Testis (tissue), 3 donors: ENCODE data around the gene TEX51. TPM values are rescaled to one million over a fixed set of nuclear protein-coding genes. Genes with fewer than 3 reads are reported as not detected.

Experiments
- DNase-seq: peaks from one replicate; pipeline ENCODE4 v3.0.0-alpha.2; 2019
- H3K27ac ChIP-seq, 2 donors: fragments of 200-600 bp; sonication (generic); one replicate each; pipeline ENCODE4 v1.5.1; 2019
- H3K27me3 ChIP-seq: fragments of 200-600 bp; sonication (generic); one replicate; pipeline ENCODE4 v1.5.1; 2019
- H3K36me3 ChIP-seq: fragments of 200-600 bp; sonication (generic); one replicate; pipeline ENCODE4 v1.5.1; 2017; ENCODE audit warnings: low read depth; ENCODE audit errors: missing control alignments
- H3K4me1 ChIP-seq: fragments of 200-600 bp; sonication (generic); one replicate; pipeline ENCODE4 v1.5.1; 2019
- H3K4me3 ChIP-seq, 2 donors: fragments of 200-600 bp; sonication (generic); one replicate each; pipeline ENCODE4 v1.5.1; 2017 to 2019
- H3K9me3 ChIP-seq: fragments of 200-600 bp; sonication (generic); one replicate; pipeline ENCODE4 v1.5.1; 2017
- CTCF ChIP-seq, 3 experiments: fragments of 450-650 bp in 2 of 3; fragments of 200-600 bp in 1 of 3; sonication (generic) in 1 of 3; IDR thresholded peaks; one replicate each; pipeline ENCODE4 v1.5.1; 2016 to 2019; ENCODE audit warnings: antibody characterized with exemption in 3 of 3, mild to moderate bottlenecking in 2 of 3, moderate library complexity in 1 of 3
- POLR2A ChIP-seq: fragments of 450-650 bp; IDR thresholded peaks from one replicate; pipeline ENCODE4 v1.6.1; 2017; ENCODE audit warnings: antibody characterized with exemption, mild to moderate bottlenecking, moderate library complexity
- WGBS, 2 donors: methylation state at CpG; one replicate each; pipeline ENCODE4 v1.1.5; 2018; 5-methylcytosine and 5-hydroxymethylcytosine counted together
- intact Hi-C: fragments of 100-400 bp; cut with DNase I; formaldehyde crosslinking; loops from one replicate; pipeline ENCODE4 v1.15.1; 2023; ENCODE audit warnings: low total_unique reads
- polyA plus RNA-seq: library from polyadenylated mRNA; stranded (reverse); fragments of 350-450 nt; fragmentation: Illumina TruSeq; extraction: RNeasy Lipid Tissue Mini Kit (QIAGEN cat#74804); gene quantifications from one replicate; pipeline ENCODE4 v1.2.3, GENCODE V29; 2014; ENCODE audit warnings: low read depth, low replicate concordance; ENCODE audit not compliant: insufficient read depth
- total RNA-seq, 2 donors: library from RNA; depleted of rRNA; stranded (reverse); fragments of >200 nt; gene quantifications; one replicate each; pipeline ENCODE4 v1.2.3, GENCODE V29; 2016

The TEX51 gene
- total and polyA plus RNA-seq, 3 donors from 2014 or later = 16.3 to 111 (median 40.9) TPM

GRCh38 chr2:126936219-126936723, 37.6 kb downstream of the TEX51 start:
- H3K9me3 ChIP-seq = no peaks in the 10 kb centered on the region
- H3K27me3 ChIP-seq = no peaks in the 10 kb centered on the region
- H3K36me3 ChIP-seq = no peaks in the 10 kb centered on the region
- no peak overlapping the region for H3K27ac ChIP-seq
- no peak for TF ChIP-seq POLR2A
- intact Hi-C loops = no loop called here
- no peak overlapping the region for H3K4me3 ChIP-seq
- H3K4me1 ChIP-seq = no peaks in the 10 kb centered on the region
- WGBS, 2 donors = 91 to 94% methylated on average over 4 of the region's 4 CpGs
- no peak for DNase-seq

- 68 to 90% methylated on average over 3 to 4 of the region's 4 CpGs for WGBS, 2 donors
- TF ChIP-seq CTCF (IDR thresholded peaks at IDR 0.05) (no peak), POLR2A (no peak)
- H3K4me3 ChIP-seq = no peak overlapping the region
- no peaks in the 10 kb centered on the region for H3K27me3 ChIP-seq
- no peak for DNase-seq
- H3K36me3 ChIP-seq = no peaks in the 10 kb centered on the region
- H3K9me3 ChIP-seq = no peaks in the 10 kb centered on the region
- no peaks in the 10 kb centered on the region for H3K4me1 ChIP-seq
- H3K27ac ChIP-seq = no peak overlapping the region
- intact Hi-C loops = no loop called here
These were observed 41.6 kb downstream of the TEX51 start for GRCh38 chr2:126940331-126940730.

DNA sequence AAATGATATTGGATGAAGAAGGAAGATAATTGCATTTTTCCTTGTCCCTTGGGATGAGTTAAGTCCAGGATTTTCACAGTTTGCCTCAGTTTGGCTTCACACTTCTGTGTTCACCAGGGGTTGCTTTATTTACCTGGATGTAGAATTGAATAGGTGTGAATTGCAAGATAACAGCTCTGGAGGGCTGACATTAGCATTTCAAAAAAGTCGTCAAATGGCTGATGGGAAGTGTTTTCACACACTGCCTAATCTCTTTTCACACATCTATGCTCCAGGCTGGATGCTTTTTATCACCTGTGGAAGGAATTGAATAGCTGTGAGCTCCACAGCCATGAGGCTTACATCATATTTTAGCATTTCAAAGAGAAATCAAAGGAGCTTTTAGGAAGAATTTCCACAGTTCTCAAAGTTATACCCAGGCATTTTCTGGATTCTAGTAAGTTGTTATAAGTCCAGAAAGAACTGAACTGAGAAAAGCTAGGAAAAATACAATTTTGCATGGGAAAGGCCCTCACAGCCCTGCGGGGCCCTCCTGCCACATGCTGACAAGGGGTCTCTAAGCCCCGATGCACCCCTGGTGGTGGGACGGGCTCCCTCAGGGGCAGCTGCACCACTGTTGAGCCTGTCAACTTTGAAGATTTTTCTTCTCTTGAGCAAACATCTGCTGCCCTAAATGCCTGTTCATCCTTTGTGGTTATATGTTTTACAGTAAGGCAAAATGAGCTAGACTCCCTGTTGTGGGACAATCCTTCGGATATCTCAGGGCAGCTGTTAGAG, 43.9 kb downstream of the TEX51 start:
- Histone ChIP-seq H3K36me3 (no peaks in the 10 kb centered on the region), H3K4me1 (no peaks in the 10 kb centered on the region), H3K9me3 (no peaks in the 10 kb centered on the region), H3K4me3 (no peak overlapping the region), H3K27me3 (no peaks in the 10 kb centered on the region), H3K27ac (no peak overlapping the region)
- DNase-seq = no peak
- 39 to 56% methylated on average over 5 of the region's 5 CpGs for WGBS, 2 donors
- intact Hi-C loops = no loop called here
- no peak for TF ChIP-seq CTCF (IDR thresholded peaks at IDR 0.05)
- no peak for TF ChIP-seq POLR2A

GRCh38 chr2:126943612-126944348, 45.1 kb downstream of the TEX51 start:
- no peak for TF ChIP-seq POLR2A
- TF ChIP-seq CTCF (IDR thresholded peaks at IDR 0.05) = no peak
- Histone ChIP-seq H3K27me3 (no peaks in the 10 kb centered on the region), H3K4me1 (no peaks in the 10 kb centered on the region), H3K36me3 (no peaks in the 10 kb centered on the region), H3K9me3 (no peaks in the 10 kb centered on the region), H3K4me3 (no peak overlapping the region), H3K27ac (no peak overlapping the region)
- no peak for DNase-seq
- WGBS, 2 donors = 92 to 94% methylated on average over 4 of the region's 4 CpGs
- intact Hi-C loops = no loop called here

GRCh38 chr2:126945118-126945517, 46.4 kb downstream of the TEX51 start:
- no peak overlapping the region for H3K27ac ChIP-seq

More at GRCh38 chr2:126945118-126945517, 46.4 kb downstream of the TEX51 start:
- Histone ChIP-seq H3K4me3 (no peak overlapping the region), H3K4me1 (no peaks in the 10 kb centered on the region), H3K27me3 (no peaks in the 10 kb centered on the region), H3K9me3 (no peaks in the 10 kb centered on the region), H3K36me3 (no peaks in the 10 kb centered on the region)
- WGBS, 2 donors = 50 to 61% methylated on average over 6 of the region's 6 CpGs
- DNase-seq = no peak
- intact Hi-C loops = no loop called here
- TF ChIP-seq POLR2A (no peak), CTCF (IDR thresholded peaks at IDR 0.05) (no peak)
